Fibroblast of skin of left biceps (primary cell): ENCODE measurements around the gene DES.
"Not testable (repeated sequence)": the region's sequence is repeated elsewhere in the genome, so short reads cannot be mapped to it uniquely, and the experiment has no call there.

Source experiments
- DNase-seq, 2 experiments: peaks; one replicate each; pipeline ENCODE4 v3.0.0-alpha.2; 2013; ENCODE audit warnings: low read depth in 2 of 2

Gene DES

GRCh38 chr2:219418155-219419011 lies at the start of gene DES:
DES (plus strand) TSS chr2:219418377; CDS start chr2:219418463, 86 bp downstream.
- no peak for DNase-seq

GRCh38 chr2:219368690-219369191 lies 49.4 kb upstream of the DES start:
- DNase-seq = peak; percentile 39 to 56

- DNase-seq = peak in 1 of 2 experiments; percentile 14
These were observed 48.7 kb upstream of the DES start for GRCh38 chr2:219369447-219369861.

GRCh38 chr2:219378163-219378851 lies 39.9 kb upstream of the DES start:
- DNase-seq = no peak

GRCh38 chr2:219380926-219381325 lies 37.3 kb upstream of the DES start:
- DNase-seq = no peak

GRCh38 chr2:219381448-219381847 lies 36.7 kb upstream of the DES start:
- no peak for DNase-seq

GRCh38 chr2:219384083-219384713 lies 34.0 kb upstream of the DES start:
- no peak for DNase-seq

- no peak for DNase-seq
These were observed 33.3 kb upstream of the DES start for GRCh38 chr2:219384859-219385258.

GRCh38 chr2:219385958-219386520 lies 32.1 kb upstream of the DES start:
- DNase-seq = no peak

GRCh38 chr2:219386532-219387280 lies 31.5 kb upstream of the DES start:
- no peak for DNase-seq

GRCh38 chr2:219387306-219388120 lies 30.7 kb upstream of the DES start, which contains the start of gene DNPEP:
DNPEP (minus strand) TSS chr2:219387912; CDS start chr2:219387794, 118 bp downstream.
- DNase-seq = peak in 1 of 2 experiments; percentile 31

GRCh38 chr2:219388121-219388906 lies 29.9 kb upstream of the DES start:
- DNase-seq = peak; percentile 91 to 94

GRCh38 chr2:219388907-219389156 lies 29.3 kb upstream of the DES start:
- DNase-seq = no peak

- DNase-seq = no peak
These were observed 25.4 kb upstream of the DES start for GRCh38 chr2:219392754-219393153.

GRCh38 chr2:219395056-219395455 lies 23.1 kb upstream of the DES start:
- DNase-seq = not testable (repeated sequence)

- no peak for DNase-seq
These were observed 22.6 kb upstream of the DES start for GRCh38 chr2:219395609-219396008.

- DNase-seq = no peak
These were observed 21.2 kb upstream of the DES start for GRCh38 chr2:219396863-219397457.

GRCh38 chr2:219398721-219399363 lies 19.3 kb upstream of the DES start:
- DNase-seq = no peak
